Measurements from ENCODE around the gene HPN.
"Not testable (repeated sequence)": the region's sequence is repeated elsewhere in the genome, so short reads cannot be mapped to it uniquely, and the experiment has no call there.

HPN gene

GRCh38 chr19:35004517-35005255 lies 36.8 kb upstream of the HPN start (continued):
- no peak for TF ChIP-seq HIC1 (tag by site-specific recombination; IDR thresholded peaks at IDR 0.05)

- Histone ChIP-seq H3K4me1 (ENCODE audit: control insufficient read depth, insufficient read depth, low read length) (peaks cover 20% of the 10 kb centered on the region), H3K36me3 (ENCODE audit: control insufficient read depth in 2 of 2, insufficient read depth in 1 of 2, low read length in 2 of 2) (peaks cover 69 to 85% of the 10 kb centered on the region in 2 experiments), H3K27ac (ENCODE audit: extremely low read depth, low read depth, low read length) (no peak overlapping the region), H3K4me3 (ENCODE audit: low read depth, low read length) (no peak overlapping the region), H3K9me3 (ENCODE audit: control insufficient read depth, insufficient read depth, low read depth, low read length) (no peaks in the 10 kb centered on the region)
- POLR2A ChIA-PET, result interaction anchor here (1.0 kb wide), 1 partner anchor 10 kb away, joined by 3 read pairs; no protein-coding TSS in a partner anchor
- CTCF ChIA-PET, result interaction anchor here (1.4 to 1.6 kb wide), 3 partner anchors 32 to 40 kb away, joined by 4 to 10 read pairs (median 7); no protein-coding TSS in a partner anchor
- TF ChIP-seq REPIN1 (tag by site-specific recombination; IDR thresholded peaks at IDR 0.05; ENCODE audit: low read depth) (no peak), SP2 (tag by site-specific recombination; IDR thresholded peaks at IDR 0.05) (no peak), ZNF664 (tag by site-specific recombination; IDR thresholded peaks at IDR 0.05) (no peak), ZNF274 (IDR thresholded peaks at IDR 0.05; ENCODE audit: low read length) (no peak), ZNF274 (tag by site-specific recombination; IDR thresholded peaks at IDR 0.05; ENCODE audit: borderline replicate concordance) (no peak), KLF8 (tag by site-specific recombination; IDR thresholded peaks at IDR 0.05) (no peak), ZNF341 (tag by site-specific recombination; IDR thresholded peaks at IDR 0.05; ENCODE audit: low read depth) (no peak), ZFP37 (tag by site-specific recombination; IDR thresholded peaks at IDR 0.05) (no peak), ZNF398 (tag by site-specific recombination; IDR thresholded peaks at IDR 0.05) (no peak)
Measured at GRCh38 chr19:35005256-35005977, 36.1 kb upstream of the HPN start.

GRCh38 chr19:35006007-35006341 lies 35.5 kb upstream of the HPN start:
- H3K36me3 ChIP-seq (ENCODE audit: control insufficient read depth in 2 of 2, insufficient read depth in 1 of 2, low read length in 2 of 2), result peaks cover 75 to 90% of the 10 kb centered on the region in 2 experiments

GRCh38 chr19:35006342-35006998 lies 35.1 kb upstream of the HPN start:
- Histone ChIP-seq H3K27ac (ENCODE audit: extremely low read depth, low read depth, low read length) (no peak overlapping the region), H3K9me3 (ENCODE audit: control insufficient read depth, insufficient read depth, low read depth, low read length) (no peaks in the 10 kb centered on the region), H3K4me3 (ENCODE audit: low read depth, low read length) (no peak overlapping the region), H3K36me3 (ENCODE audit: control insufficient read depth in 2 of 2, insufficient read depth in 1 of 2, low read length in 2 of 2) (peaks cover 80 to 94% of the 10 kb centered on the region in 2 experiments), H3K4me1 (ENCODE audit: control insufficient read depth, insufficient read depth, low read length) (peaks cover 17% of the 10 kb centered on the region)
- ChIA-PET CTCF (interaction anchor here (1.4 to 2.3 kb wide), 4 partner anchors 32 to 39 kb away, joined by 4 to 10 read pairs (median 8); no protein-coding TSS in a partner anchor), POLR2A (interaction anchor here (0.8 to 1.0 kb wide), 2 partner anchors 11 to 80 kb away, joined by 3 read pairs; partner anchors contain the start of gene ZNF30)
- TF ChIP-seq PRDM10 (tag by site-specific recombination; IDR thresholded peaks at IDR 0.05) (no peak), ZBTB7A (tag by site-specific recombination; IDR thresholded peaks at IDR 0.05; ENCODE audit: low read depth) (no peak), PRDM6 (tag by site-specific recombination; IDR thresholded peaks at IDR 0.05) (no peak), WT1 (tag by site-specific recombination; IDR thresholded peaks at IDR 0.05) (peak; percentile 70)

More at GRCh38 chr19:35006007-35006341, 35.5 kb upstream of the HPN start:
- ChIA-PET POLR2A (interaction anchor here (0.8 to 1.0 kb wide), 2 partner anchors 10 to 79 kb away, joined by 3 read pairs; partner anchors contain the start of gene ZNF30), CTCF (interaction anchor here (1.4 to 1.6 kb wide), 3 partner anchors 33 to 40 kb away, joined by 4 to 10 read pairs (median 7); no protein-coding TSS in a partner anchor)
- H3K9me3 ChIP-seq (ENCODE audit: control insufficient read depth, insufficient read depth, low read depth, low read length); H3K4me3 ChIP-seq (ENCODE audit: low read depth, low read length); H3K27ac ChIP-seq (ENCODE audit: extremely low read depth, low read depth, low read length): not testable (repeated sequence)
- peaks cover 20% of the 10 kb centered on the region for H3K4me1 ChIP-seq (ENCODE audit: control insufficient read depth, insufficient read depth, low read length)
